Stimulated activated CD4-positive, alpha-beta T cell treated with anti-CD3 and anti-CD28 coated beads, TNF-alpha, amount 100 ng/mL, for 1 hour (primary cell): ENCODE data around the gene SKA3.

ENCODE experiments used
- DNase-seq, 3 donors: peaks; one replicate each; pipeline ENCODE4 v3.0.0-alpha.2; 2020; ENCODE audit warnings: low read depth in 3 of 3, low spot score in 1 of 3

SKA3 gene

GRCh38 chr13:21116141-21116540, 60.2 kb downstream of the SKA3 start:
- no peak for DNase-seq

- DNase-seq = no peak
Observed at GRCh38 chr13:21115231-21115630, 61.1 kb downstream of the SKA3 start.

GRCh38 chr13:21111546-21111945, 64.8 kb downstream of the SKA3 start:
- DNase-seq = no peak

- DNase-seq = no peak
Observed at GRCh38 chr13:21109168-21109567, 67.2 kb downstream of the SKA3 start.

GRCh38 chr13:21106089-21106488, 70.3 kb downstream of the SKA3 start:
- DNase-seq = no peak

GRCh38 chr13:21104199-21105019, 71.9 kb downstream of the SKA3 start:
- no peak for DNase-seq
